Central memory CD8-positive, alpha-beta T cell (primary cell): Measurements from ENCODE around the gene KIF18B.

ENCODE experiments used
- ATAC-seq: fragments of 150-1000 bp; cut with Tn5 transposase; replicated peaks from 2 replicates; pipeline ENCODE4 v1.10.0; 2022; ENCODE audit warnings: mild to moderate bottlenecking, moderate FRiP score, moderate number of reproducible peaks; ENCODE audit not compliant: poor library complexity, severe bottlenecking; ENCODE audit errors: extremely low read depth
- DNase-seq, 2 donors: peaks; one replicate each; pipeline ENCODE4 v3.0.0; 2021; ENCODE audit warnings: low spot score in 2 of 2
- H3K27ac Mint-ChIP-seq: one replicate; pipeline ENCODE4 v1.8.0; 2022; ENCODE audit warnings: low read depth, mild to moderate bottlenecking, moderate library complexity, mixed read lengths
- H3K27me3 Mint-ChIP-seq: one replicate; pipeline ENCODE4 v1.8.0; 2022; ENCODE audit warnings: mixed read lengths
- H3K36me3 Mint-ChIP-seq: one replicate; pipeline ENCODE4 v1.8.0; 2022; ENCODE audit warnings: mild to moderate bottlenecking, moderate library complexity, mixed read lengths; ENCODE audit not compliant: insufficient read depth
- H3K4me1 Mint-ChIP-seq: one replicate; pipeline ENCODE4 v1.8.0; 2022; ENCODE audit warnings: mixed read lengths
- H3K4me3 Mint-ChIP-seq: one replicate; pipeline ENCODE4 v1.8.0; 2022; ENCODE audit warnings: mild to moderate bottlenecking, moderate library complexity, mixed read lengths
- H3K9me3 Mint-ChIP-seq: one replicate; pipeline ENCODE4 v1.8.0; 2022; ENCODE audit warnings: mixed read lengths

Gene KIF18B

GRCh38 chr17:44899074-44899782, 48.3 kb downstream of the KIF18B start, which contains the start of gene EFTUD2:
Gene EFTUD2 (minus strand): TSS chr17:44899445. CDS start chr17:44894521, 4,924 bp downstream.
- Mint-ChIP-seq H3K4me3 (peak within 1 kb of the TSS; percentile 84), H3K36me3 (peaks cover 28% of the 10 kb centered on the region), H3K9me3 (no peaks in the 10 kb centered on the region), H3K4me1 (peaks cover 30% of the 10 kb centered on the region), H3K27me3 (no peaks in the 10 kb centered on the region), H3K27ac (peak within 1 kb of the TSS; percentile 99)
- peak; percentile 94 for ATAC-seq
- DNase-seq, result peak; percentile 94 to 97

- peak in 1 of 2 donors; percentile 22 for DNase-seq
- Mint-ChIP-seq H3K9me3 (no peaks in the 10 kb centered on the region), H3K36me3 (peaks cover 32% of the 10 kb centered on the region), H3K4me1 (peaks cover 30% of the 10 kb centered on the region), H3K4me3 (peak overlapping the region; percentile 84), H3K27ac (peak overlapping the region; percentile 99), H3K27me3 (no peaks in the 10 kb centered on the region)
- ATAC-seq, result no peak
Observed at GRCh38 chr17:44898768-44899073, 48.9 kb downstream of the KIF18B start.

- Mint-ChIP-seq H3K27me3 (no peaks in the 10 kb centered on the region), H3K9me3 (no peaks in the 10 kb centered on the region), H3K4me1 (peaks cover 28% of the 10 kb centered on the region), H3K4me3 (no peak overlapping the region), H3K27ac (no peak overlapping the region), H3K36me3 (peaks cover 43% of the 10 kb centered on the region)
- no peak for DNase-seq
- no peak for ATAC-seq
Observed at GRCh38 chr17:44894642-44895041, 52.9 kb downstream of the KIF18B start.

GRCh38 chr17:44892250-44892649, 55.3 kb downstream of the KIF18B start:
- no peaks in the 10 kb centered on the region for H3K27me3 Mint-ChIP-seq
- DNase-seq (no peak), ATAC-seq (no peak)
- H3K27ac Mint-ChIP-seq, result no peak overlapping the region
- H3K36me3 Mint-ChIP-seq, result peaks cover 33% of the 10 kb centered on the region
- H3K9me3 Mint-ChIP-seq, result no peaks in the 10 kb centered on the region
- peaks cover 17% of the 10 kb centered on the region for H3K4me1 Mint-ChIP-seq
- H3K4me3 Mint-ChIP-seq, result no peak overlapping the region

GRCh38 chr17:44889003-44889402, 58.6 kb downstream of the KIF18B start:
- Mint-ChIP-seq H3K27me3 (no peaks in the 10 kb centered on the region), H3K9me3 (no peaks in the 10 kb centered on the region), H3K27ac (no peak overlapping the region), H3K36me3 (peaks cover 45% of the 10 kb centered on the region), H3K4me3 (no peak overlapping the region), H3K4me1 (peaks cover 6% of the 10 kb centered on the region)
- ATAC-seq (no peak), DNase-seq (no peak)

GRCh38 chr17:44887971-44888954, 59.3 kb downstream of the KIF18B start:
- no peak for DNase-seq

GRCh38 chr17:44887016-44887415, 60.6 kb downstream of the KIF18B start:
- Mint-ChIP-seq H3K4me1 (peaks cover 10% of the 10 kb centered on the region), H3K36me3 (peaks cover 51% of the 10 kb centered on the region), H3K27me3 (no peaks in the 10 kb centered on the region), H3K9me3 (no peaks in the 10 kb centered on the region), H3K27ac (no peak overlapping the region), H3K4me3 (no peak overlapping the region)
- DNase-seq, result no peak
- no peak for ATAC-seq

More at GRCh38 chr17:44887971-44888954, 59.3 kb downstream of the KIF18B start:
- no peaks in the 10 kb centered on the region for H3K27me3 Mint-ChIP-seq
- peaks cover 6% of the 10 kb centered on the region for H3K4me1 Mint-ChIP-seq
- H3K27ac Mint-ChIP-seq, result no peak overlapping the region
- no peak overlapping the region for H3K4me3 Mint-ChIP-seq
- H3K36me3 Mint-ChIP-seq, result peaks cover 45% of the 10 kb centered on the region
- no peaks in the 10 kb centered on the region for H3K9me3 Mint-ChIP-seq
- ATAC-seq, result peak; percentile 49

GRCh38 chr17:44884941-44885340, 62.6 kb downstream of the KIF18B start:
- ATAC-seq, result no peak
- DNase-seq, result no peak
- Mint-ChIP-seq H3K4me3 (no peak overlapping the region), H3K4me1 (peaks cover 4% of the 10 kb centered on the region), H3K9me3 (no peaks in the 10 kb centered on the region), H3K27ac (no peak overlapping the region), H3K27me3 (no peaks in the 10 kb centered on the region), H3K36me3 (peaks cover 60% of the 10 kb centered on the region)

GRCh38 chr17:44881145-44881544, 66.4 kb downstream of the KIF18B start:
- ATAC-seq, result no peak
- Mint-ChIP-seq H3K4me1 (peaks cover 4% of the 10 kb centered on the region), H3K9me3 (no peaks in the 10 kb centered on the region)

GRCh38 chr17:44880062-44880461, 67.5 kb downstream of the KIF18B start:
- ATAC-seq, result no peak
- Mint-ChIP-seq H3K4me1 (peaks cover 4% of the 10 kb centered on the region), H3K36me3 (peaks cover 75% of the 10 kb centered on the region), H3K27me3 (no peaks in the 10 kb centered on the region), H3K4me3 (no peak overlapping the region), H3K27ac (no peak overlapping the region), H3K9me3 (no peaks in the 10 kb centered on the region)
- no peak for DNase-seq

More at GRCh38 chr17:44881145-44881544, 66.4 kb downstream of the KIF18B start:
- H3K27me3 Mint-ChIP-seq, result no peaks in the 10 kb centered on the region
- H3K36me3 Mint-ChIP-seq, result peaks cover 79% of the 10 kb centered on the region
- no peak overlapping the region for H3K4me3 Mint-ChIP-seq
- no peak overlapping the region for H3K27ac Mint-ChIP-seq
- DNase-seq, result no peak

GRCh38 chr17:44879376-44879775, 68.2 kb downstream of the KIF18B start:
- H3K9me3 Mint-ChIP-seq, result no peaks in the 10 kb centered on the region
- no peak overlapping the region for H3K4me3 Mint-ChIP-seq
- no peaks in the 10 kb centered on the region for H3K27me3 Mint-ChIP-seq
- no peak for DNase-seq
- H3K4me1 Mint-ChIP-seq, result peaks cover 4% of the 10 kb centered on the region
- H3K27ac Mint-ChIP-seq, result no peak overlapping the region
- ATAC-seq, result no peak
- peaks cover 69% of the 10 kb centered on the region for H3K36me3 Mint-ChIP-seq

- no peak for ATAC-seq
Observed at GRCh38 chr17:44878627-44879221, 68.8 kb downstream of the KIF18B start.

More at GRCh38 chr17:44878627-44879221, 68.8 kb downstream of the KIF18B start:
- peaks cover 72% of the 10 kb centered on the region for H3K36me3 Mint-ChIP-seq
- peaks cover 4% of the 10 kb centered on the region for H3K4me1 Mint-ChIP-seq
- H3K27ac Mint-ChIP-seq, result no peak overlapping the region
- no peak for DNase-seq
- no peak overlapping the region for H3K4me3 Mint-ChIP-seq
- H3K27me3 Mint-ChIP-seq, result no peaks in the 10 kb centered on the region
- H3K9me3 Mint-ChIP-seq, result no peaks in the 10 kb centered on the region
